ENCODE data around the gene SLC6A9. TPM values are rescaled to one million over a fixed set of nuclear protein-coding genes. Genes with fewer than 3 reads are reported as not detected.

SLC6A9 gene
- total RNA-seq, 5 donors from 2014 or later (not counting 1 experiment from before 2014, with no cell fraction given) = 1.4 to 8.2 (median 6.3) TPM; not detected in 1

DNA sequence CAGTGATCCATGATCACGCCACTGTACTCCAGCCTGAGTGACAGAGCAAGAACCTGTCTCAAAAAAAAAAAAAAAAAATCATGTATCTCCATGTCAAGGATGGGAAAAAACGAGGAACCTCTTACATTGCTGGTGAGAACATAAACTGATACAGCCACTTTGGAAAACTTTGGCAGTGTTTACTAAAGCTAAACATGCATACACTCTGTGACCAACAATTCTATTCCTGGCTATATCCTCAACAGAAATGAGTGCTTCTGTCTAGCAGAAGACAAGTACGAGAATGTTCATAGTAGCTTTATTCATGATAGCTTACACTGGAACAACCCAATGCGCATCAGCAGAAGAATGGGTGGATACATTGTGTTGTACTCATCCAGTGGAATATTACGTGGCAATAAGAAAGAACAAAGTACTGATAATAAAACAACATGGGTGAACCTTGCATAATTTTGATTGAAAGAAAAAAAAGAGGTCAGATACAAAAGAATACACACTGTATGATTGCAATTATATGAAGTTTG, 31.5 kb upstream of the SLC6A9 start:
- H3K27ac Mint-ChIP-seq = no peak overlapping the region
- 63% methylated on average over 3 of the region's 5 CpGs for WGBS (ENCODE audit: insufficient coverage)
- H3K27me3 ChIP-seq (replicated peaks in 1 of 2; ENCODE audit: control insufficient read depth in 2 of 2, extremely low read depth in 1 of 2, insufficient read depth in 2 of 2, low read length in 1 of 2) = peaks cover 0 to 10% of the 10 kb centered on the region in 2 experiments
- H3K9me3 ChIP-seq = no peaks in the 10 kb centered on the region
- H3K4me1 Mint-ChIP-seq = peaks cover 0 to 4% (median 0%) of the 10 kb centered on the region in 3 donors
- H3K36me3 Mint-ChIP-seq = no peaks in the 10 kb centered on the region
- H3K36me3 ChIP-seq (ENCODE audit: control insufficient read depth in 2 of 2, extremely low read depth in 1 of 2, insufficient read depth in 1 of 2, low read length in 1 of 2) = no peaks in the 10 kb centered on the region
- DNase-seq (no peak), ATAC-seq (replicated peaks in 1 of 4) (no peak)
- CTCF ChIA-PET = interaction anchor here in 1 of 2 donors (0.7 kb wide), 2 partner anchors 311 to 596 kb away, joined by 3 read pairs; no protein-coding TSS in a partner anchor
- no peaks in the 10 kb centered on the region for H3K4me1 ChIP-seq (ENCODE audit: control insufficient read depth in 1 of 2, extremely low read depth in 1 of 2, insufficient read depth in 2 of 2, low read length in 2 of 2)
- H3K27ac ChIP-seq (ENCODE audit: low read length) = no peak overlapping the region
- H3K9me3 Mint-ChIP-seq = no peaks in the 10 kb centered on the region
- H3K27me3 Mint-ChIP-seq = peaks cover 0 to 7% of the 10 kb centered on the region in 2 donors
- H3K4me3 Mint-ChIP-seq = no peak overlapping the region
- no peak overlapping the region for H3K4me3 ChIP-seq (ENCODE audit: control insufficient read depth in 1 of 2, extremely low read depth in 1 of 2, low read length in 1 of 2)
- POLR2A ChIA-PET = no interaction called here

DNA sequence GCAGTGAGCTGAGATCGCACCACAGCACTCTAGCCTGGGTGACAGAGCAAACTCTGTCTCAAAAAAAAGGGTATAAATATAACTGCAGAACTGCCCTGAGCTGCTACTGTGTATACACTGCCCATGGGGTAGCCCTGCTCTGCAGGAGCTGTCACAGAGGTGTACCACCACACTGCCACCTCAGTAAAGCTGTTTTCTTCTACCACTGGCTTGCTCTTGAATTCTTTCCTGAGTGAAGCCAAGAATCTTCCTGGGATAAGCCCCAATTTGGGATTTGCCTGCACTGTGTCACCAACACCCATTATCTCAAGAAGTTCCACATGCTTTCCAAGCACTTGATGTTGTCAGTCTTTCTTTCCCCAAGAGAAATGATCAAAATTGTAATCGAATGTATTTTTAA, 30.6 kb upstream of the SLC6A9 start:
- Histone ChIP-seq H3K4me1 (ENCODE audit: control insufficient read depth in 1 of 2, extremely low read depth in 1 of 2, insufficient read depth in 2 of 2, low read length in 2 of 2) (no peaks in the 10 kb centered on the region), H3K4me3 (ENCODE audit: control insufficient read depth in 1 of 2, extremely low read depth in 1 of 2, low read length in 1 of 2) (no peak overlapping the region), H3K27me3 (replicated peaks in 1 of 2; ENCODE audit: control insufficient read depth in 2 of 2, extremely low read depth in 1 of 2, insufficient read depth in 2 of 2, low read length in 1 of 2) (peaks cover 0 to 8% of the 10 kb centered on the region in 2 experiments), H3K36me3 (ENCODE audit: control insufficient read depth in 2 of 2, extremely low read depth in 1 of 2, insufficient read depth in 1 of 2, low read length in 1 of 2) (no peaks in the 10 kb centered on the region), H3K9me3 (no peaks in the 10 kb centered on the region), H3K27ac (ENCODE audit: low read length) (no peak overlapping the region)
- DNase-seq = no peak
- no peaks in the 10 kb centered on the region for H3K9me3 Mint-ChIP-seq
- no peak for ATAC-seq (replicated peaks in 1 of 4)
- no peak overlapping the region for H3K27ac Mint-ChIP-seq
- POLR2A ChIA-PET = no interaction called here
- H3K36me3 Mint-ChIP-seq = no peaks in the 10 kb centered on the region
- H3K4me1 Mint-ChIP-seq = no peaks in the 10 kb centered on the region
- WGBS (ENCODE audit: insufficient coverage) = 100% methylated on average over 1 of the region's 2 CpGs
- no peak overlapping the region for H3K4me3 Mint-ChIP-seq
- H3K27me3 Mint-ChIP-seq = peaks cover 0 to 2% of the 10 kb centered on the region in 2 donors
- CTCF ChIA-PET = interaction anchor here in 1 of 2 donors (0.7 kb wide), 1 partner anchor 597 kb away, joined by 3 read pairs; no protein-coding TSS in a partner anchor

DNA sequence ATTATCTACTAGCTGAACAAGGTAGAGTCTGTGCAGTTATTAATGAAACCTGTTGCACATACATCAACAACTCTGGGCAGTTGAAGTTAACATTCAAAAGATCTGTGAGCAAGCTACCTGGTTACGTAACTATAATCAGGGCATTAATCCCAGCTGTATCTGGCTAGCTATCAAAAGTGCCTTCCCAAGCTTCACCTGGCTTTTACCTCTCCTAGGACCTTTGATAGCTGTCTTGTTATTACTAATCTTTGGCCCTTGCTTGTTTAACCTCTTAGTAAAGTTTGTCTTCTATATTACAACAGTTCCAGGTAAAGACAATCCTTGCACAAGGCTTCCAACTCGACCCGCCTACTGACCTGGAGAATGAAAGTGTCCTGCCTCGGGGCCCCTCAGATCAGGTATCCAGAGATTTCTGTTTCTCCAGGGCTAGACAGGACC, 29.6 kb upstream of the SLC6A9 start:
- POLR2A ChIA-PET = no interaction called here
- Histone ChIP-seq H3K9me3 (no peaks in the 10 kb centered on the region), H3K27me3 (replicated peaks in 1 of 2; ENCODE audit: control insufficient read depth in 2 of 2, extremely low read depth in 1 of 2, insufficient read depth in 2 of 2, low read length in 1 of 2) (peaks cover 0 to 4% of the 10 kb centered on the region in 2 experiments), H3K27ac (ENCODE audit: low read length) (no peak overlapping the region), H3K36me3 (ENCODE audit: control insufficient read depth in 2 of 2, extremely low read depth in 1 of 2, insufficient read depth in 1 of 2, low read length in 1 of 2) (no peaks in the 10 kb centered on the region), H3K4me3 (ENCODE audit: control insufficient read depth in 1 of 2, extremely low read depth in 1 of 2, low read length in 1 of 2) (no peak overlapping the region), H3K4me1 (ENCODE audit: control insufficient read depth in 1 of 2, extremely low read depth in 1 of 2, insufficient read depth in 2 of 2, low read length in 2 of 2) (no peaks in the 10 kb centered on the region)
- no peaks in the 10 kb centered on the region for H3K4me1 Mint-ChIP-seq
- CTCF ChIA-PET = no interaction called here
- H3K4me3 Mint-ChIP-seq = no peak overlapping the region
- ATAC-seq (replicated peaks in 1 of 4) = no peak
- no peak for DNase-seq
- H3K9me3 Mint-ChIP-seq = no peaks in the 10 kb centered on the region
- peaks cover 0 to 2% of the 10 kb centered on the region in 2 donors for H3K27me3 Mint-ChIP-seq
- WGBS (ENCODE audit: insufficient coverage) = 70% methylated on average over 2 of the region's 4 CpGs
- no peaks in the 10 kb centered on the region for H3K36me3 Mint-ChIP-seq
- no peak overlapping the region for H3K27ac Mint-ChIP-seq

DNA sequence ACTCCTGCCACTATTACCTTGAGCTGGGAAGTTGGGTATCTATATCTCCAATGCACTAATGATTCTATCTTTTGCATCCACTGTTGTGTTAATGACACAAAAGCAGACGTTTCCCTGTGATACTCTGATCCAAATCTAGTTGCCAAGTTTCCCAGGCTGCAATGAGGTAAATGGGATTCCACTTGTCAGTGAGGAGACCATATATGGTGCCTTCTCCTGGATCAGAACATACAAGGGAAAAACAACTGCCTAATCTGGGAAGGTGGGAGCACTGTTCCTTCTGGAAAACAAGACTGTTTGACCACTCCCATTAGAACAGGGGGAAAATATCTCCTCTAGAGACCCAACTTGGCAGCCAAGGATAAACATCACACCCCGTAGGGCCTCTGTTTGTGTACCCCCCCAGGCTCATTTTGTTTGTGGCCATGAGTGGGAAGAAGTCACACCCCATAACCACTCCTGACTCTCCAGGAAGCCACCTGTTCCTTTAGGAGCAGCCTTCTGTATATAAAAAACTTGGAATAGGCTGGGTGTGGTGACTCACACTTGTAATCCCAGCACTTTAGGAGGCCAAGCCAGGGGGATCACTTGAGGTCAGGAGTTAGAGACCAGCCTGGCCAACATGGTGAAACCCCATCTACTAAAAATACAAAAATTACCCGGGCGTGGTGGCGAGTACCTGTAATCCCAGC, 28.5 kb upstream of the SLC6A9 start:
- 73% methylated on average over 2 of the region's 5 CpGs for WGBS (ENCODE audit: insufficient coverage)
- H3K4me3 Mint-ChIP-seq = no peak overlapping the region
- CTCF ChIA-PET = no interaction called here

DNA sequence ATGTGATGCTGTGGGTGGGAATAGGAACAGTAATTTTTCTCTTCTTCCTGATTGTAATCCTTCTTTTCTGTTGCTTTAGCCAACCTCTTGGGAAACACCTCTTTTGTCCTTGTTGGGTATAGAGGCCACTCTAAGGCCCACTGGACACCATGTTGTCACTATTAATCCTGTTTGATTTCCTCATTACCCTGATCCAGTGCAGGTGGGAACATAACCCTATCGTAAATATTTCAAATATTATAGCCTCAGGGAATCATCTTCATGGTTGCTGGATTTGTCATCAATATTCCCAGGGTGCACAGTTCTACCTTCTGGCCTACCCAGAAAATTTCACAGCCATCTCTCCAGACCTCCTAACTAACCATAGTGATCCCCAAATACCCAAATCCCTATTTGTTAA, 27.9 kb upstream of the SLC6A9 start:
- no peak overlapping the region for H3K27ac Mint-ChIP-seq
- no peaks in the 10 kb centered on the region for H3K36me3 Mint-ChIP-seq
- H3K4me1 ChIP-seq (ENCODE audit: control insufficient read depth in 1 of 2, extremely low read depth in 1 of 2, insufficient read depth in 2 of 2, low read length in 2 of 2) = no peaks in the 10 kb centered on the region
- no peak overlapping the region for H3K4me3 ChIP-seq (ENCODE audit: control insufficient read depth in 1 of 2, extremely low read depth in 1 of 2, low read length in 1 of 2)
- H3K27me3 ChIP-seq (replicated peaks in 1 of 2; ENCODE audit: control insufficient read depth in 2 of 2, extremely low read depth in 1 of 2, insufficient read depth in 2 of 2, low read length in 1 of 2) = peaks cover 0 to 4% of the 10 kb centered on the region in 2 experiments
- ATAC-seq (replicated peaks in 1 of 4) = no peak
- peaks cover 0 to 2% of the 10 kb centered on the region in 2 donors for H3K27me3 Mint-ChIP-seq
- no peaks in the 10 kb centered on the region for H3K4me1 Mint-ChIP-seq
- ChIA-PET CTCF (no interaction called here), POLR2A (no interaction called here)
- H3K27ac ChIP-seq (ENCODE audit: low read length) = no peak overlapping the region
- no peaks in the 10 kb centered on the region for H3K9me3 Mint-ChIP-seq
- 86% methylated on average over 1 of the region's 1 CpG for WGBS (ENCODE audit: insufficient coverage)
- H3K9me3 ChIP-seq = no peaks in the 10 kb centered on the region
- no peak for DNase-seq
- H3K4me3 Mint-ChIP-seq = no peak overlapping the region
- H3K36me3 ChIP-seq (ENCODE audit: control insufficient read depth in 2 of 2, extremely low read depth in 1 of 2, insufficient read depth in 1 of 2, low read length in 1 of 2) = no peaks in the 10 kb centered on the region

More for the DNA sequence above, 28.5 kb upstream of the SLC6A9 start:
- POLR2A ChIA-PET = no interaction called here
- no peaks in the 10 kb centered on the region for H3K4me1 Mint-ChIP-seq
- no peak overlapping the region for H3K4me3 ChIP-seq (ENCODE audit: control insufficient read depth in 1 of 2, extremely low read depth in 1 of 2, low read length in 1 of 2)
- H3K9me3 Mint-ChIP-seq = no peaks in the 10 kb centered on the region
- H3K36me3 ChIP-seq (ENCODE audit: control insufficient read depth in 2 of 2, extremely low read depth in 1 of 2, insufficient read depth in 1 of 2, low read length in 1 of 2) = no peaks in the 10 kb centered on the region
- H3K36me3 Mint-ChIP-seq = no peaks in the 10 kb centered on the region
- ATAC-seq (replicated peaks in 1 of 4) = no peak
- no peaks in the 10 kb centered on the region for H3K4me1 ChIP-seq (ENCODE audit: control insufficient read depth in 1 of 2, extremely low read depth in 1 of 2, insufficient read depth in 2 of 2, low read length in 2 of 2)
- H3K9me3 ChIP-seq = no peaks in the 10 kb centered on the region
- peaks cover 0 to 2% of the 10 kb centered on the region in 2 donors for H3K27me3 Mint-ChIP-seq
- no peak overlapping the region for H3K27ac ChIP-seq (ENCODE audit: low read length)
- DNase-seq = no peak
- no peak overlapping the region for H3K27ac Mint-ChIP-seq
- peaks cover 0 to 4% of the 10 kb centered on the region in 2 experiments for H3K27me3 ChIP-seq (replicated peaks in 1 of 2; ENCODE audit: control insufficient read depth in 2 of 2, extremely low read depth in 1 of 2, insufficient read depth in 2 of 2, low read length in 1 of 2)

DNA sequence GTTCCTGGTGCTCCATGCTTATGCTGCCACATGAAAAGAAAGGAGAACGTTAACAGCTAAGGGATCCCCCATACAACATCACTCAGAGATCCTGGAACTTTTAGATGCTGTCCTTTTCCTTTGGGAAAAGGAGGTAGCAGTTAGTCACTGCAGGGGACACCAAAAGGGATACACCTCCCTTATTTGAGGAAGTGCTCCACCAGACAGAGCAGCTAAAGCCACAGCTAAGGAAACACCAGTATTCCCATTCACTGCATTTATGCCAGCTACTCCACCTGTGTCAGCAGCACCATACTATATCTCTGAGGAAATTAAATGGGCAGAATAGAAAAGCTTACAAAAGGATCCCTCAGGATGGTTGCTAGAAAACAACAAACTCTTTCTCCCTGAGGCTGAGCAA, 26.0 kb upstream of the SLC6A9 start:
- H3K4me1 ChIP-seq (ENCODE audit: control insufficient read depth in 1 of 2, extremely low read depth in 1 of 2, insufficient read depth in 2 of 2, low read length in 2 of 2) = no peaks in the 10 kb centered on the region
- no peak overlapping the region for H3K27ac Mint-ChIP-seq
- ChIA-PET POLR2A (no interaction called here), CTCF (no interaction called here)
- H3K27me3 Mint-ChIP-seq = peaks cover 0 to 2% of the 10 kb centered on the region in 2 donors
- no peak overlapping the region for H3K4me3 ChIP-seq (ENCODE audit: control insufficient read depth in 1 of 2, extremely low read depth in 1 of 2, low read length in 1 of 2)
- no peaks in the 10 kb centered on the region for H3K36me3 Mint-ChIP-seq
- ATAC-seq (replicated peaks in 1 of 4) (no peak), DNase-seq (no peak)
- H3K4me1 Mint-ChIP-seq = no peaks in the 10 kb centered on the region
- H3K27me3 ChIP-seq (replicated peaks in 1 of 2; ENCODE audit: control insufficient read depth in 2 of 2, extremely low read depth in 1 of 2, insufficient read depth in 2 of 2, low read length in 1 of 2) = peaks cover 0 to 4% of the 10 kb centered on the region in 2 experiments
- H3K36me3 ChIP-seq (ENCODE audit: control insufficient read depth in 2 of 2, extremely low read depth in 1 of 2, insufficient read depth in 1 of 2, low read length in 1 of 2) = no peaks in the 10 kb centered on the region
- H3K4me3 Mint-ChIP-seq = no peak overlapping the region
- no peak overlapping the region for H3K27ac ChIP-seq (ENCODE audit: low read length)
- WGBS (ENCODE audit: insufficient coverage) = no CpG with 5 or more reads among the region's 1 CpG
- no peaks in the 10 kb centered on the region for H3K9me3 ChIP-seq
- H3K9me3 Mint-ChIP-seq = no peaks in the 10 kb centered on the region
